HG02642 (cell line): ENCODE results near the gene AAGAB.

ENCODE experiments used
- ATAC-seq: cut with Tn5 transposase; IDR thresholded peaks from one replicate; pipeline ENCODE4 v1.9.1; 2021; ENCODE audit warnings: mild to moderate bottlenecking; ENCODE audit not compliant: unreplicated experiment, poor library complexity

AAGAB gene

GRCh38 chr15:67212684-67213367 lies 41.6 kb downstream of the AAGAB start:
- ATAC-seq: no peak

DNA sequence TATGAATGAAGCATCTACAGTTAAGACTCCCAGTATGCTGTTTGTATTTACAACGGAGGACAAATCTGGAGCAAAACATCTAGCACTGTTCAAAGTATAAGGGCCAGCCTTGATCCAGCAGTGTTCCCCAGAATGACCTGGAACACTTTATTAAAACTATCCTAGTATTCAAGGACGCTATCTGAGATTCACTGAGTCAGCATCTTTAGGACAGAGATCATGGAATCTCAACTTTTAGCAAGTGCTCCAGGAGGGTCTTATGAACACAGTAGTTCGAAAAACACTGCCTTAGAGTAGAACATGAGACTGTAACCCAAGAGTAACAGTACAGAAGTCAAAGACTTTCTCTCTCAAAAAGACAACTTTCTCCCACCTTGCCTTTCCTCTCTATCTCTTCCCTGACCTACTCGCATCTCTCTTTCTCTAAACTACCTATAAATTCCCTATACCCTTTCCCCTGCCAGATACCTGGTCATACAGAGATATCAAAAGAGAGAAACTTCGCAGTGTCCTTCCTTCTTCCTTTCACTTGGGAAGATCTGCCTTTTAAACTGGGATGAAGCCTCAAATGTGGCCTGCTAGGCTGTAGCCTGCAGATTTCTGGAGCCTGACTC lies 43.8 kb downstream of the AAGAB start:
- ATAC-seq: no peak

GRCh38 chr15:67208396-67208795 lies 46.1 kb downstream of the AAGAB start:
- no peak for ATAC-seq

- ATAC-seq: no peak
These were observed 46.8 kb downstream of the AAGAB start for GRCh38 chr15:67207555-67208207.

DNA sequence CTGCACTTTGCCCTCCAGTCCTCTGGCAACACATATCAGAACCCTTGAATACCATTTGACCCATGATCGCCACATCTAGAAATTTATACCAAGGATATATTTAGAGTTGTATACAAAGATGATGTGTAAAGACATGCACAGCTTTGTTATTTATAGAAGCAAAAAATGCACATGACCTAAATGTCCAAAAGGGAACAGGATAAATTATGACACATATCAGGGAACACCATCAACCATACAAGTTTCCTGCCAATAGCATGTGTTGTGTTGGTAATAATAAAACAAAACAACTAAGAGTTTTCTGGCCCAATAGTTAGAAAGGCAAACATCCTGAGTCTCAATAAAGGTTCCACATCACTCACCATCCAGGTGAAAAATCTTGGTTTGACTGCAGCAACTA lies 51.5 kb downstream of the AAGAB start:
- no peak for ATAC-seq

DNA sequence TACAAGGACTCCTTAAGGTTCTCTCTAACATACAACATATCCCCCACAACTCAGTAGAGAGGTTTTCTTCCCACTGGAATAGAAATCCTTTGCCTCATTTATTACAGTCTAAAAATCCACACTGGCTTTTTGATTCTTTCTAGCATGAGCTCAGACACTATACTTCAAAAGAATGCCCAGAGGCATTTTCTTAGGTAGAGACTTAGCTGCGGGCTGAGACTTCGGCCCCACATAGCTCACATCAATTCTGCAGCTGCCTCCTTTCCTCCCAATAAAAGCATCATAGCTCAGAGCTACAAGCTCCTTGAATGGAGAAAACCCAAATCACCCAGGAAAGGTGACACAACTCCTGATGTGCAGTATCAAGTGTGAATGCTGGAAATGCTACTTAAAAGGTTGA lies 52.4 kb downstream of the AAGAB start:
- ATAC-seq: no peak

GRCh38 chr15:67201136-67201535 lies 53.3 kb downstream of the AAGAB start:
- ATAC-seq: no peak

DNA sequence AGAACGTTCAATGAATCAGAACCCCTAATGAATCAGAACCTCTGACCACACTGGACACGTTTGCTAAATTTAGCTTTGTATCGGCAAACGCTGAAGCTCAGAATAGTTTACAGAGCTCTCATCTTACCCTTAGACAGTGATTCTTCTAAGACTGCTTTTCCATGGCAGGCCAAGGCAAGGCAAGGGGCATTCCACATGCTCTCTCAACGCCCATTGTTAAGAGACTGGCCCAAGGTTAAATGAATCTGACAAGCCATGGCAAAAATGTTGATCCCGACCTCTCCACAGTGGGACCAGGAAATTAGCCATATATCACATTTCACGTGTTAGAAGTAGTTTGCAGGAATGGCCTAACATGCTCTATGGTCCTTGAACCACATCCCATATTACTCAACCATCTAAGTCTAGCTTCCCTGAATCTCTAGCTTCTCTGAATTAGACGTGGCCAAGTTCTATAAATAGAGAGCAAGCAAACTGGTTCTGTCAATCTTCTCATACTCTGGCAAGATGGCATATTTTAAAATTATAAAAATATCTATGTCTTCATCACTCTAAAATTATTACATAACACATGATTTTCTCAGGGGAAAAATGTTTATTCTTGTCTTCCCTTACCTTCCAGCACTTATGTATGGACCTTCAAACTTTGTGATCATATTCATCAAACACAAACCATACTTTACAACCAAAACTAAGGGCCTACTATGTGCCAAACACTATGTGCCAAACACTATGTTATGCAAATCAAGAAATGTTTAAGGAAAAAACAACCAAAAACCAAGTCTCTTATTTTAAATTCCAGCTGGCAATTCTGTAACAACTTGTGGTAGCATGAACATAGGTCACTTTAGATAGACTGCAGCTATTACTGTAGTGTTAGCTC lies 54.3 kb downstream of the AAGAB start:
- ATAC-seq: no peak

GRCh38 chr15:67199391-67199790 lies 55.1 kb downstream of the AAGAB start:
- ATAC-seq: no peak

GRCh38 chr15:67198157-67198754 lies 56.2 kb downstream of the AAGAB start:
- ATAC-seq: no peak

GRCh38 chr15:67197364-67197695 lies 57.1 kb downstream of the AAGAB start:
- no peak for ATAC-seq

GRCh38 chr15:67196672-67197363 lies 57.6 kb downstream of the AAGAB start:
- no peak for ATAC-seq

- no peak for ATAC-seq
These were observed 58.2 kb downstream of the AAGAB start for GRCh38 chr15:67196222-67196621.

DNA sequence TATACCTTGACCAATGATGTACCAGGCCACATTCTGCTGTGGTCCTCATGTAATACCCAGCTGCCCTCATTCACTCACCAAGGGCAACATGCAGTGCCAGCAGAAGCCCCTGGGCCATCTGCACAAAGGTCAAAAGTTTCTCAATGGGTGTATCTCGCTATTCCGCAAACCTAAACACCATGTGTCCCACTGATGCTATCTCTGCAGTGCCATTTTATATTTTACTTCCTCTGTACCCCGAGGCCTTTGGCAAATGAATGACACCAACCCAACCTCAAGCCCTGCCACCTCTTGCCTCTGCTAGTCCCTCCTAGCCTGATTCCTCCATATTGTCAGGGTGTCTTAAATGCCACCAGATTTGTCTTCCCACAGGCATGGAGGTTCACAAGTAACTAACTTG lies 59.2 kb downstream of the AAGAB start:
- ATAC-seq: no peak

GRCh38 chr15:67194171-67195114 lies 60.0 kb downstream of the AAGAB start:
- no peak for ATAC-seq

DNA sequence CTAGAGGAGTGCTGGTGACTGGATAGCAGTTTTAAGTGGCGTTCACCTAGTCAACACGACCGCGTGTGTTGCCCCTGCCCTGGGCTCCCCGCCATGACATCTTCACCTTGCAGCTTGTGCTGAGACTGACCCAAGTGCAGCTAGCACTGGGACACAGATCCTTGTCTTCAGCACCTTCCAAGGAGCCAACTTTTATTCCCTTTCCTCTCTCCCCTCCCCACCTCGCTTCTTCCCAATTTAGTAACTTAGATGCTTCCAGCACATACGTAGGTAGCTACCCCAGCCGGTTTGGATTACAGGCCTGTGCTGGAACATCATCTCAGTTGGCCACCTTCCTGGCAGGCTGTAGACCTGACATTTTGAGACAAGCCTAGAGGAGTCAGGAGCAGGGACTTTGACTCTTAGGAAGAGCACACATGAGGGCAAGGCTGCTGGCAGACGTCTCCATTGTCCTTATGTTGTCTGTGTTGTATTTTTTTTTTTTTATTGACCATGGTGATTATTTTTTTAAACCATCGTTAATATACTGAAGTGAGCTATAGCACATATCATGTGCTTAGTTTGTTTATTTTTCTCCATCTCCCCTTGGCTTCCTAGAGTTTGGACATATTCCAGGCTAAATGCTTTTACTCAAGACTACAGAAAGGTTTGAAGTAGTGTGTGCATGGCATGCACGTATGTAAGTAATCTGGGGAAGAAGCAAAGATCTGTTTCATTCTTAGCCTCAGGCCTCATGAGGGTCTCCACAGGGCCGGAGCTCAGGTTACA lies 61.1 kb downstream of the AAGAB start:
- no peak for ATAC-seq

DNA sequence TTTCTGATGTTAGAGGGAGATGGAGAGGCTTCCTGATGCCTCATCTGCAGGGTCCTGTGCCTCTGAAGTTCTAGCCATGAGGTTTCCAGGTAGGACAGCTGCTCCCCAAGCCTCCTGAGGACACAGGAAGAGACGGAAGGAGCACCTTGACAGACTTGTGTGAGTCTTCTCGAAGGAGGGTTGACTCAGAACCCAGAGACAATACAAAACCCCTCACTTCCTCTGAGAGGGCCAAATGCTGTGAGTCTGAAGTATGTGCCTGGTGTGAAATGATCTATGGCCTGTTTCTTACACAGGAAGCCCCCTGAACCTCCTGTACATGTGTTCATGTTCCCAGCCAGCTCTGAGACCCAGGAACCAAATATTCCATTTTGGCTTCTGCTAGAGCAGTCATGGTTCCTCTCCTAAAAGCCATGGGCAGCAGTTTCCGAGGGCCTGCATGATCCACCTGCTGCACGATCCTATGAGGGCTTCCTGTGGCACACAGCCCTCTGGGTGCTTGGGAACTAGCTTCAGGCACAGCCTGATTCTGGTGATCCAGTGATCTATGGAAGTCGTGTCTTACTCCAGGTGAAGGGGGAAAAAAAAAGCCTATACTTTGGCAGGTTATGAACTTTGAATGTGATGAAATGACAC lies 62.2 kb downstream of the AAGAB start:
- no peak for ATAC-seq

DNA sequence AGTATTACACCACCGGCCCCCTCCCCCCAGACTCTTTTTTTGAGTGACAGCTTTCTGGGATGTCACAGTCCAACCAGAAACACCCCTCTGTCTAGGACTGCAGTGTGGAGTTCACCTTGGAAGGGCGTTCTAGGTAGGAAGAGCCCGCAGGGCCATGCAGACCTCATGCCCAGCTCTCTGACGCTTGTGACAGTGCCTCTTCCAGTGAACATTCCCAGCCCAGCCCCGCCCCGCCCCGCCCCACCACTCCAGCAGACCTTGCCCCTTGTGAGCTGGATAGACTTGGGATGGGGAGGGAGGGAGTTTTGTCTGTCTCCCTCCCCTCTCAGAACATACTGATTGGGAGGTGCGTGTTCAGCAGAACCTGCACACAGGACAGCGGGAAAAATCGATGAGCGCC lies 63.6 kb downstream of the AAGAB start:
- no peak for ATAC-seq
